ENCODE results near the gene CUL1.

The CUL1 gene

GRCh38 chr7:148825338-148825737 is 126.6 kb downstream of the CUL1 start:
- H3K4me3 ChIP-seq (ENCODE audit: low read length) = no peak overlapping the region
- no peak for TF ChIP-seq CTCF (IDR thresholded peaks at IDR 0.05; ENCODE audit: insufficient read depth, low read depth, low read length, missing control alignments)
- DNase-seq (ENCODE audit: low read depth) = no peak

- no peak for TF ChIP-seq CTCF (IDR thresholded peaks at IDR 0.05; ENCODE audit: insufficient read depth, low read depth, low read length, missing control alignments)
- no peak for DNase-seq (ENCODE audit: low read depth)
These were observed 130.3 kb downstream of the CUL1 start for GRCh38 chr7:148828965-148829364.

GRCh38 chr7:148830897-148831692 is 132.4 kb downstream of the CUL1 start:
- DNase-seq (ENCODE audit: low read depth) = no peak
- H3K4me3 ChIP-seq (ENCODE audit: low read length) = no peak overlapping the region

More at GRCh38 chr7:148828965-148829364, 130.3 kb downstream of the CUL1 start:
- no peak overlapping the region for H3K4me3 ChIP-seq (ENCODE audit: low read length)

GRCh38 chr7:148831782-148832181 is 133.1 kb downstream of the CUL1 start:
- no peak for DNase-seq (ENCODE audit: low read depth)
- TF ChIP-seq CTCF (IDR thresholded peaks at IDR 0.05; ENCODE audit: insufficient read depth, low read depth, low read length, missing control alignments) = no peak
- no peak overlapping the region for H3K4me3 ChIP-seq (ENCODE audit: low read length)

More at GRCh38 chr7:148830897-148831692, 132.4 kb downstream of the CUL1 start:
- no peak for TF ChIP-seq CTCF (IDR thresholded peaks at IDR 0.05; ENCODE audit: insufficient read depth, low read depth, low read length, missing control alignments)

GRCh38 chr7:148834605-148835004 is 135.9 kb downstream of the CUL1 start:
- no peak for DNase-seq (ENCODE audit: low read depth)
- no peak for TF ChIP-seq CTCF (IDR thresholded peaks at IDR 0.05; ENCODE audit: insufficient read depth, low read depth, low read length, missing control alignments)
- H3K4me3 ChIP-seq (ENCODE audit: low read length) = no peak overlapping the region

GRCh38 chr7:148835854-148836253 is 137.2 kb downstream of the CUL1 start:
- no peak for TF ChIP-seq CTCF (IDR thresholded peaks at IDR 0.05; ENCODE audit: insufficient read depth, low read depth, low read length, missing control alignments)
- no peak overlapping the region for H3K4me3 ChIP-seq (ENCODE audit: low read length)
- no peak for DNase-seq (ENCODE audit: low read depth)

- no peak for TF ChIP-seq CTCF (IDR thresholded peaks at IDR 0.05; ENCODE audit: insufficient read depth, low read depth, low read length, missing control alignments)
- DNase-seq (ENCODE audit: low read depth) = no peak
- no peak overlapping the region for H3K4me3 ChIP-seq (ENCODE audit: low read length)
These were observed 140.2 kb downstream of the CUL1 start for GRCh38 chr7:148838905-148839304.
